Stimulated activated memory B cell treated with anti-CD40 and anti-IgM and Interleukin-4, amounts not matched to agents 10 μg/mL and 1 μg/mL and 100 μg/mL, for 72 hours (primary cell): Measurements from ENCODE around the gene SLC24A4.
"Not testable (repeated sequence)": the region's sequence is repeated elsewhere in the genome, so short reads cannot be mapped to it uniquely, and the experiment has no call there.

ENCODE experiments used
- ATAC-seq: fragments of 150-1000 bp; cut with Tn5 transposase; 2 replicates; pipeline ENCODE4 v1.10.0; 2021
- H3K27ac Mint-ChIP-seq: one replicate; pipeline ENCODE4 v1.8.0; 2022; ENCODE audit warnings: mild to moderate bottlenecking, mixed read lengths
- H3K27me3 Mint-ChIP-seq: one replicate; pipeline ENCODE4 v1.8.0; 2022; ENCODE audit warnings: mixed read lengths
- H3K36me3 Mint-ChIP-seq: one replicate; pipeline ENCODE4 v1.8.0; 2022; ENCODE audit warnings: mixed read lengths
- H3K4me1 Mint-ChIP-seq: one replicate; pipeline ENCODE4 v1.8.0; 2022; ENCODE audit warnings: mixed read lengths
- H3K4me3 Mint-ChIP-seq: one replicate; pipeline ENCODE4 v1.8.0; 2022; ENCODE audit warnings: mild to moderate bottlenecking, moderate library complexity, mixed read lengths
- H3K9me3 Mint-ChIP-seq: one replicate; pipeline ENCODE4 v1.8.0; 2022; ENCODE audit warnings: mixed read lengths

SLC24A4 gene

DNA sequence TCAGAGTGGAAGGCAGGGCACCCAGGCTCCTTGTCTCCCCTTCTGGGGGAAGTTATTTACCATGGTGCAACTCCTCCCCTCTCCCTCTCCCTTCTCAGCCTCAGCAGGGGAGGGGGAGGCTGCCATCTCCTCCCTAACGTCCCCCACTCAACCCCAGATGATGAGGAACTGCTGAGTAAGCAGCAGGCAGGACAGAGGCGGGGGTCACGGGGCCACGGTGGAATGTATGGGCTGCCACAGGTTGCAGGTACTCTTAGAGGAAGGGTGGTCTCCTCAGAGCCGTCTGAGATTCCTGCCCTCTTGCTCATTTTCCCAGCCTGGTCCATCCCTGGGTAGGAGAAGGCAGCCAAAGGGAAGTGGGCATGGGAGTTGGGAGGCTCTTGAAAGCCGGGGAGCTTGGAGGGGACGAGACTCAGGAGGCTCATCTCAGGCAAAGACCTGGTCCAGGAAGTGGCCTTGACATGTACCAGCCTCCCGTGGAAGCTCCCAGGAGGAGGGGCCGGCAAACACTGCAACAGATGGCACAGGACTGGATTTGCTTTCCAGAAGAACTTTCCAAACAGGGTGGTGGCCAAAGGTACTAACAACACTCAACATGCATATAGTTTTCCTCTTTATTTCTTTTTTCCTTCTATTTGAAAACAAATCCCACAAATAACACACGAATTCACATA lies 209.7 kb downstream of the SLC24A4 start:
- Mint-ChIP-seq H3K27ac (peak overlapping the region; percentile 68), H3K36me3 (no peaks in the 10 kb centered on the region), H3K27me3 (no peaks in the 10 kb centered on the region), H3K4me1 (peaks cover 34% of the 10 kb centered on the region), H3K4me3 (no peak overlapping the region), H3K9me3 (no peaks in the 10 kb centered on the region)
- no peak for ATAC-seq

DNA sequence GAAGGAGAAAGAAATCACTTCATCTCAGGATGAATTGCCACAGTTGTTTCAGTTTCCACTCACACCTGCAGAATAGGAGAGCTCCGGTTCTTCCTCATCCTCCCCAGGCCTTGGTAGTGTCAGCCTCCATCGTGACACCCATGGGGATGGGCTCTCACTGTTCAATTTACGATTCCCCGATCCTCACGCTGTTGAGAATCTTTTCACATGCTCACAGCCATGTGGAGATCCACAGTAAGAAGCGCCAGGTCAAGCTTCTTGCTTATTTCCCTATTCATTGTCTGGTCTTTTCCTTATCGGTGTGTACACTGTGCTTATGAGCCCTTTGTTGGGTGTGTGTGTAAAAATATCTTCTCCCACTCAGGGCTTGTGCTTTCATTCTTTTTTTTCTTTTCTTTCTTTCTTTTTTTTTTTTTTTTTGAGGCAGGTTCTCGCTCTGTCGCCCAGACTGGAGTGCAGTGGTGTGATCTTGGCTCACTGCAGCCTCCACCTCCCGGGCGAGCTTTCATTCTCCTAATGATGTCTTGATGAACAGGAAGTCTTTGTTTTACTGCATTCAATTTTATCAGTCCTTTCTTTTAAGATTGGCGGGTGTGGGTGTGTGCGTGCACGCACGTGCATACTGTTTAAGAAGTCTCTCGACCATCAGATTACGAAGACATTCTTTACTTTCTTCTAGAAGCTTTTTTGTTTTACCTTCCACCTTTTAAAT lies 212.1 kb downstream of the SLC24A4 start:
- no peaks in the 10 kb centered on the region for H3K36me3 Mint-ChIP-seq
- H3K9me3 Mint-ChIP-seq, result no peaks in the 10 kb centered on the region
- no peak for ATAC-seq
- H3K4me1 Mint-ChIP-seq, result peaks cover 39% of the 10 kb centered on the region
- H3K27ac Mint-ChIP-seq, result peak overlapping the region; percentile 63
- H3K4me3 Mint-ChIP-seq, result no peak overlapping the region
- H3K27me3 Mint-ChIP-seq, result no peaks in the 10 kb centered on the region

DNA sequence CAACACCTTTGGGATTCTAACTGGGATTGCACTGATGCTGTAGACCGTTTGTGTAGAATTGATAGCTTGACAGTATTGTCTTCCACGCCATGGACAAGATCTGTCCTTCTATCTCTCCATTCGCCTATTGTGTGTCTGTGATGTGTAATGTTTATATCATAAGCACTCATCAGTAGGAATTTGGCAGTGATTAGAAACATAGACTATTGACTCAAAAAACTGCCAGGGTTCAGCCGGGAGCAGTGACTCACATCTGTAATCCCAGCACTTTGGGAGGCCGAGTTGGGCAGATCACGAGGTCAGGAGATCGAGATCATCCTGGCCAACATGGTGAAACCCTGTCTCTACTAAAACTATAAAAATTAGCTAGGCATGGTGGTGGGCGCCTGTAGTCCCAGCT lies 213.3 kb downstream of the SLC24A4 start:
- H3K9me3 Mint-ChIP-seq, H3K4me3 Mint-ChIP-seq, H3K27ac Mint-ChIP-seq, H3K27me3 Mint-ChIP-seq, ATAC-seq, H3K36me3 Mint-ChIP-seq: not testable (repeated sequence)
- peaks cover 41% of the 10 kb centered on the region for H3K4me1 Mint-ChIP-seq

DNA sequence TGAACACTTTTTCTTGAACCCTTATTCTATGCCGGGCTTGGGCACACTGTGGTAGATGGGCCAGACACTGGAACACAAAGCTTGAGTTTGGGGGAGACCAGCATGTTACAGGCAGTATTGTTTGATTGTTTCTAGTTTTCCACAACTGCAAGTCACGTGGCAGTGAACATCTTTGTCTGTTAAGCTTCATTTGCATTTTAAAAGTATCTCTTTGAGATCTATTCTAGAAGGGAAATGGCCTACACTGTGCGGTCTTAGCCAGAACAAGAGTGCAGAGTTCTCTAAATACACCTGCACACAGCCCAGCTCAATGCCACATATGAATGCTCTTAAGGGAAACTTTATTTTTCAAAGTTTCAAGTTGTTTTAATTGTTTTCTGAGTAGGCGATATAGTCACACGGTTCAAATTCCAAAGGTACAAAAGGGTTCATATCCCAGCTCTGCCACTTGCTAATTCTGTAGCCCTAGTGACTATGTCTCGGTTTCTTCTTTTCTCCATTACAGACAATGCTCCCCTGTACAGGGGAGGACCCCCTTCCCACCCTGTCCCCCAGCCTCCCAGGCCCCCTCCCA lies 215.5 kb downstream of the SLC24A4 start:
- H3K27ac Mint-ChIP-seq, result peak overlapping the region; percentile 32
- H3K36me3 Mint-ChIP-seq, result no peaks in the 10 kb centered on the region
- ATAC-seq, result peak; percentile 90
- H3K4me1 Mint-ChIP-seq, result peaks cover 34% of the 10 kb centered on the region
- H3K9me3 Mint-ChIP-seq, result no peaks in the 10 kb centered on the region
- H3K4me3 Mint-ChIP-seq, result no peak overlapping the region
- no peaks in the 10 kb centered on the region for H3K27me3 Mint-ChIP-seq

DNA sequence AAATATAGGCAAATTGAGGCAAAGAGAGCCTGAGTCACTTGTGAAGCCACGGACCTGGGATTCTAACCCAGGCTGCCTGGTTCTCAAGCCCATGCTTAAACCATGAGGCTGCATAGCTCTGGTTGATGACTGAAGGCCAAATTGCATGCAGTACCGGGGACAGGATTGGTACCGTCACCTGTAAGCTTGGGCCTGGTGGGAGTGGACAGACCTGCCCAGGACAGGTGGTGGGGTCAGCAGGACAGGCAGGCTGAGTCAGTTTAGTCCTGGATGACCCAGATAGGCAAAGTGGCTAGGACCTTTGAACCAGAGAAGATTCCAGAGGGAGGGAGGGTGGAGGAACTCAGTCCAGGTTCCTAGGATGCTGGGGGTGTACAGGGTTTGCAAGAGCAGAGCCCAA lies 216.5 kb downstream of the SLC24A4 start:
- Mint-ChIP-seq H3K4me1 (peaks cover 34% of the 10 kb centered on the region), H3K27ac (no peak overlapping the region), H3K36me3 (no peaks in the 10 kb centered on the region), H3K9me3 (no peaks in the 10 kb centered on the region), H3K27me3 (no peaks in the 10 kb centered on the region), H3K4me3 (no peak overlapping the region)
- no peak for ATAC-seq

DNA sequence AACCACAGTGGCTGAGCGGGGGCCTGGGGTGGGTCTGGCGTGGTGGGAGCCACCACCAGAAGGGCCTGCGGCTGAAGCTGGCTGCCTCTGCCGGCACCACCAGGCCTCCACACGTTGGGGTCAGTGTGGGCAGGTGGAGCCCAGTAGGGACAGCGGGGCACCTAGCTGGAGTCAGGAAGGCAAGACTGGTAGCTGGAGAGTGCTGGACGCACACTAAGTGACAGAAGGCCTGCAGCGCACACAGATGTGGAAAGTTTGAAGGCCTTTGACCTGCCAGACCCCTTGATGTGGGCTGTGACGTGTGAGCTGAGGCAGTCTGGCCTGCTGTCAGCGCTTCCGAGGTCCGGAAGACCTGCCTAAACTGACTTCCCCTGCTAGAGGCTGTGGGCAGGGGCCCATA lies 216.9 kb downstream of the SLC24A4 start:
- no peak for ATAC-seq
- Mint-ChIP-seq H3K9me3 (no peaks in the 10 kb centered on the region), H3K4me3 (no peak overlapping the region), H3K36me3 (no peaks in the 10 kb centered on the region), H3K4me1 (peaks cover 31% of the 10 kb centered on the region), H3K27me3 (no peaks in the 10 kb centered on the region), H3K27ac (peak overlapping the region; percentile 49)

DNA sequence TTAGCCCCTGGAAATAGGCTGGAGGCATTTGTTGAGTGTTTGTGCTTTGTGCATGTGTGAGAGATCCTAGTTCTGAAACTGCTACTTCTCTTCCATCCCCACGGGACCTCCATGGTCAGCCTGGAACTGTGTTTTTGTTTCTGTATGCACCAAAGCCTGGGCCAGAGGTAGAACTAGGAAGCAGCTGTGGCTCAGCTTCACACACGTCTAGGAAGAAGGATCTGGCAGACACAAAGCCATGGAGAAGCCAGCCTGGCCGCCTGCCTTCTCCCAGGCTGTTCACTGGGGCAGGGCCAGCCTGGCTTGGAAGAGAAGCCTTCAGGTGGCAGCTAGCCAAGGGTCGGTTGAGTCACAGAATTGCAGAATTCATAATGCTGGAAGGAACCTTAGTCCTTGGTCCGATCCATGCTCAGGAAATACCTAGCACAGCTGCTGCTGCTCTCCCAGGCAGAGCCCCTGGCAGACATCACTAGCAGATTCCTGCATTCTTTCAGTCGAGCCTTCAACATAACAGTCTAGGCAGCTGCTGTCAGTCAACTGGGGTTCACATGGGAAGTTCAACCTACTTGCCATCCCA lies 217.6 kb downstream of the SLC24A4 start:
- Mint-ChIP-seq H3K4me3 (no peak overlapping the region), H3K9me3 (no peaks in the 10 kb centered on the region), H3K36me3 (no peaks in the 10 kb centered on the region), H3K27me3 (no peaks in the 10 kb centered on the region), H3K4me1 (peaks cover 24% of the 10 kb centered on the region), H3K27ac (peak overlapping the region; percentile 49)
- peak; percentile 60 for ATAC-seq

DNA sequence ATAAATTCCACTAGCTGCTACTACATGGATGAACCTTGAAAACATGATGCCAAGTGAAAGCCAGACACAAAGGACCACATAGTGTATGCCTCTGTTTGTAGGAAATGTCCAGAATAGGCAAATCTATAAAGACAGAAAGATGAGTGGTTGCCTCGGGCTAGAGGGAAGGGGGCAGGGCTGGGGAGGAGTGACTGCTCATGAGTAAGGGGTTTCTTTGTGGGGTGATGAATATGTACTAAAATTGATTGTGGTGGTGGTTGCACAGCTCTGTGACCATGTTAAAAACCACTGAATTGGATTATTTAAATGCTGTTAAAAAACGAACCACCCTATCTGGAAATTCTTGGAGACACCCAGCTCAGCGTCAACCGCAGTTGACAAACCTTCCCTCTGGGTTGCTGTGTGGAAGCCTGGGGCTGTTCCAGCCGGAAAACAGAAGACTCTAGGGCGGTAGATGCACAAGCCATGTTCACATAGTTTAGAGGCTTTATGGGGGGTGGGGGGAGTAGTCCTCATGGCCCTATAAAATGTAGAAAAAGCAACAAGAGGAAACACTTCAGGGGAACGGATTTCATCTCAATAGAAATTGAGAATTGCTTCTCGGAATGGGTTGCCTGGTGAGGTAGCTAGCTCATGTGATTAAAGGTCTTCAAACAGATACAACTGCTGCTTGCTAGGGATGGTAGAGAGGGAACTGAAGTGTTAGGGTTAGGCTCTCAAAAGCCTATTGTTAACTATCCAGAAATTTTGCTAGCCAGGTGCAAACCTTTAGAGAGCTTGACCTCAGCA lies 220.0 kb downstream of the SLC24A4 start:
- Mint-ChIP-seq H3K4me3 (no peak overlapping the region), H3K27ac (no peak overlapping the region), H3K9me3 (no peaks in the 10 kb centered on the region), H3K4me1 (peaks cover 23% of the 10 kb centered on the region), H3K27me3 (no peaks in the 10 kb centered on the region), H3K36me3 (no peaks in the 10 kb centered on the region)
- ATAC-seq, result no peak

DNA sequence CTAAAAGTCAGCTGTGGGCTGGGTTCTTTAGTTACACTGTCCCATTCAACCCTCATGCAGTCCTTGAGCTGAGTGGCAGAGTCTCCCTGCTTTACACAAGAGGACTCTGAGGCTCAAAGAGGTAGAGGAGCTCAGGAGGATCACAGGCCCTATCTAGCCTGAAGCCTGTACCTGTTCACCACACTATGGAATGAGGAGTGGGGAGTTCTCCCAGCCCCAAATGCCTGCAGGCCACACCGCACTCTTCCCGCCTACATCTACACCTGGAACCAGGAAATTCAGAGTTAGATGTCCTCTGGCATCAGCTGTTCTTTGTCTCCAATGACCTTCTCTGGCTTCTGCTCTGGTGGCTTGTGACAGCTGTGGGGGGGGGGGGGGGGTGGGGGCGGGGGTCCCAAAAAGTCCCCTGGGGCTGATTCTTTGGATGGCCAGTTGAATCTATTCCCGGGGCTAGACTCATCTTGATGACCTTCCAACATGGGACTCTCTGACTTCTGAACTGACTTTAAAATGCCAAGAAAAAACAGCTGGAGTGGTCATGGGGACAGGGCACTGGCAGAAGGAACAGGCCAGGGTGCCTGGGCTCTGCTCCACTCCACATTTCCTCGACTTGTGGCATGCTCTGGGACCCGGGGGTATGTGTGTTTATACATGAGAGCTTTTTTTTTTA lies 221.2 kb downstream of the SLC24A4 start:
- peaks cover 4% of the 10 kb centered on the region for H3K27me3 Mint-ChIP-seq
- peaks cover 15% of the 10 kb centered on the region for H3K4me1 Mint-ChIP-seq
- no peak for ATAC-seq
- H3K9me3 Mint-ChIP-seq, result no peaks in the 10 kb centered on the region
- peaks cover 4% of the 10 kb centered on the region for H3K36me3 Mint-ChIP-seq
- no peak overlapping the region for H3K4me3 Mint-ChIP-seq
- no peak overlapping the region for H3K27ac Mint-ChIP-seq

DNA sequence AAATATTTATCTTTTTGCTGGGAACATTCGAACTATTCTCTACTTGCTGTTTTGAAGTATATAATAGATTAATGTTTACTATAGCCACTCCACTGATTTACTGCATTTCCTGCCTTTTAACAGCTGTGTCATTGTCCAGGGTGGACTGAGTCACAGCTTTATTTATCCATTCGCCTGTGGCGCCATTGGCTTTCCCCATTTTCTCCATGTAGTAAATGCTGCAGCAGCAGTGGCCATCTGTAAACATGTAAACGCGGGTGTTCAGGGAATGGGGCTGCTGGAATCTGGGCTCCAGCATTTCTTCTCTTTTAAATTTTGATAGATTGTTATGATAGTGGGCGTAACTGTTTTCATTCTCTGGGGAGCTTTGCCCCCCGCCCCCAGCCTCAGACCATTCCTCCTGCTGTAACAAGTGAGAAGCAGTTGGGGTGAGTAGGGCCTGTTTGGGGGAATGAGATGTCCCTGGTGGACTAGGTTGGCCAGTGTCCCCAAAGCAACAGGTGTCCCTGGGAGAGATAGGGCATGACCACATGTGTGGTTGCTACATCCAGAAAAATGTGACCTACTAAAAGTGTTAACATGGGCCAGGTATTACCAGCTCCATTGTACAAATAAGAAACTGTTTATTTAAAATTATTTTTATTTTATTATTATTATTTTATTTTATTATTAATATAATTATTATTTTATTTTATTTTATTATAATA lies 223.5 kb downstream of the SLC24A4 start:
- no peak for ATAC-seq
- Mint-ChIP-seq H3K36me3 (peaks cover 12% of the 10 kb centered on the region), H3K27me3 (peaks cover 14% of the 10 kb centered on the region), H3K27ac (no peak overlapping the region), H3K9me3 (no peaks in the 10 kb centered on the region), H3K4me3 (no peak overlapping the region), H3K4me1 (peaks cover 13% of the 10 kb centered on the region)

DNA sequence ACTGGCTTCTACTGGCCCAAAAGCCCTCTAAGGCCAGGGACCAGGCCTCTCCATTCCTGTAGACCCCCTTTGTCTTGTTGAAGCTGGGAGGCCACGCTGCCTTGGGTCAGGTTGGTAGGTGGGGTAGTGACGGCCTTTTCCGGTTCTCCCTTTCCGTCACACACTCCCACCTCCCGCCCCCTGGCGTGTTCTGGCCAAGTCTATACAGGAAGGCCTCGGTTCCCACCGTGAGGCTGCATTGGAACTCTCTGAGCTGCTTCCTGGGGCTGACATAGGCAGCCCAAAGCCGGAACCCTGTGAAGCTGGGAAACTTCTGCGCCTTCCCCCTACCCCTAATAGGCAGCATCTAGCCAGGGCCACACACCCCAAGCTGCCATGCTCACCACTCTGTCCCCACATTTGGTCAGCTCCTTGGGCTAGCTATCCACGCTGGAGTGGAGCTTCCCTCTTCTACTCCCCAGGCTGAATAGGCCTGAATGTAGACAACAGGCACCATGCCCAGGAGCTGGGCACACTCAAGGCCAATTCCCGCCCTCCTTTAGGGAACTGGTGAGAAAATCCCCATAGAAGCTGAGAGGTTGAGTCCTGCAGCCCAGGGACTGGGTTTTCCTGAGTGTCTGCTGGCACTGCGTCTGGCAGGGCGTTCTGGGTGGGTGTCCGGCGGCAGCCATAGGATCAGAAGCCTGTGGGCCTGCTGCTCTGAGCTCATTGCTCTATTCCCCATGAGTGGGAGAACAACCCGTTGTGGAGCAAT lies 226.3 kb downstream of the SLC24A4 start:
- Mint-ChIP-seq H3K27ac (no peak overlapping the region), H3K4me3 (no peak overlapping the region), H3K4me1 (peaks cover 38% of the 10 kb centered on the region), H3K36me3 (peaks cover 12% of the 10 kb centered on the region), H3K9me3 (no peaks in the 10 kb centered on the region), H3K27me3 (peaks cover 40% of the 10 kb centered on the region)
- no peak for ATAC-seq

DNA sequence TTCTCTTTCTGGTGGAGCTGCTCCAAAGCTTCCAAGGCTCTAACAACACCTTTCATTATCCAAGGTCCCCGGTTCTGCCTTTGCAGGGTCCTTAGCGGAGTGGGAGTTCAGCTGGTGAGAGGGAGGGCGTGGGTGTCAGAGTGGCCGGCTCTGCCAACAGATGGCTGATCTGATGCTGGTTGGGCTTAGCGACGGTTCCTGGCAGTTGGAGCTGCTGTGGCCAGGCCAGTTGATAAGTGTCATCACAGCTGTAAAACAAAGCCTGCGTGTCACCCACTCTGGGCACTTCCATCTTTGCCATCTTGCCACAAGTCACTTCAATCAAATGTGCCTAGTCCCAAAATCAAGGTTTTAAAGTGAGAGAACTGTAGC lies 226.9 kb downstream of the SLC24A4 start:
- no peak for ATAC-seq
- H3K4me1 Mint-ChIP-seq, result peaks cover 38% of the 10 kb centered on the region

More for the DNA sequence above, 226.9 kb downstream of the SLC24A4 start:
- H3K9me3 Mint-ChIP-seq, result no peaks in the 10 kb centered on the region
- H3K4me3 Mint-ChIP-seq, result no peak overlapping the region
- H3K36me3 Mint-ChIP-seq, result peaks cover 12% of the 10 kb centered on the region
- peaks cover 40% of the 10 kb centered on the region for H3K27me3 Mint-ChIP-seq
- H3K27ac Mint-ChIP-seq, result no peak overlapping the region
